HEK293 (cell line): ENCODE measurements around the gene CACNA1D.

ENCODE experiments used
- CTCF ChIA-PET: fragments of 350-600 bp; formaldehyde crosslinking; extraction: SDS; loops from one replicate; lab custom pipeline; 2021; ENCODE audit warnings: antibody characterized with exemption; lab: Yijun Ruan, JAX
- POLR2A ChIA-PET: fragments of 300-600 bp; formaldehyde crosslinking; extraction: SDS; loops from one replicate; lab custom pipeline; 2020; ENCODE audit warnings: antibody characterized with exemption, inconsistent platforms; lab: Yijun Ruan, JAX
- H3K27ac ChIP-seq: fragments of 200-500 bp; sonication (Bioruptor generic); 2 replicates; pipeline ENCODE4 v1.5.1; 2014; ENCODE audit warnings: low read depth, low read length, control low read depth, inconsistent platforms; ENCODE audit errors: extremely low read depth
- H3K36me3 ChIP-seq, 2 experiments: fragments of 200-500 bp in 1 of 2; sonication (Bioruptor generic) in 1 of 2; 1 replicate in 1 of 2; 2 replicates in 1 of 2; pipeline ENCODE4 v1.5.1; 2014 to 2017; ENCODE audit warnings: inconsistent platforms in 2 of 2, low read length in 2 of 2; ENCODE audit not compliant: control insufficient read depth in 2 of 2, insufficient read depth in 1 of 2
- H3K4me1 ChIP-seq: fragments of 200-500 bp; sonication (Bioruptor generic); 2 replicates; pipeline ENCODE4 v1.5.1; 2014; ENCODE audit warnings: mild to moderate bottlenecking, low read length, inconsistent platforms; ENCODE audit not compliant: control insufficient read depth, insufficient read depth
- H3K4me3 ChIP-seq: 2 replicates; pipeline ENCODE4 v1.5.1; 2011; ENCODE audit warnings: low read depth, mild to moderate bottlenecking, control low read depth, low read length, moderate library complexity
- H3K9me3 ChIP-seq: fragments of 200-500 bp; sonication (Bioruptor generic); 2 replicates; pipeline ENCODE4 v1.5.1; 2014; ENCODE audit warnings: low read depth, low read length, inconsistent platforms; ENCODE audit not compliant: control insufficient read depth, insufficient read depth
- INSM2 ChIP-seq: fragments of 450-650 bp; formaldehyde crosslinking; IDR thresholded peaks from 2 replicates; pipeline ENCODE4 v1.5.1; 2016; ENCODE audit warnings: missing biosample characterization, missing genetic modification characterization
- PRDM2 ChIP-seq: fragments of 450-650 bp; formaldehyde crosslinking; IDR thresholded peaks from 2 replicates; pipeline ENCODE4 v1.5.1; 2016; ENCODE audit warnings: missing biosample characterization, missing genetic modification characterization, borderline replicate concordance
- SCRT1 ChIP-seq: fragments of 450-650 bp; formaldehyde crosslinking; IDR thresholded peaks from 2 replicates; pipeline ENCODE4 v1.5.1; 2016; ENCODE audit warnings: missing biosample characterization, missing genetic modification characterization, borderline replicate concordance
- TCF7L2 ChIP-seq: IDR thresholded peaks from 2 replicates; pipeline ENCODE4 v1.6.1; 2011; ENCODE audit warnings: low read depth, mild to moderate bottlenecking, inconsistent platforms, low read length, moderate library complexity, borderline replicate concordance
- TRIM28 ChIP-seq: IDR thresholded peaks from 2 replicates; pipeline ENCODE4 v1.6.1; 2011; ENCODE audit warnings: low read length, control low read depth, borderline replicate concordance
- ZBTB26 ChIP-seq: fragments of 450-650 bp; formaldehyde crosslinking; optimal IDR thresholded peaks from 2 replicates; pipeline ENCODE3; 2016; ENCODE audit warnings: missing biosample characterization, mild to moderate bottlenecking, missing genetic modification characterization
- ZBTB7A ChIP-seq: fragments of 450-650 bp; formaldehyde crosslinking; IDR thresholded peaks from 2 replicates; pipeline ENCODE4 v1.5.1; 2016; ENCODE audit warnings: low read depth, missing biosample characterization, missing genetic modification characterization
- ZNF10 ChIP-seq: fragments of 450-650 bp; formaldehyde crosslinking; IDR thresholded peaks from 2 replicates; pipeline ENCODE4 v1.5.1; 2017; ENCODE audit warnings: missing biosample characterization, missing genetic modification characterization
- ZNF155 ChIP-seq: fragments of 450-650 bp; formaldehyde crosslinking; IDR thresholded peaks from 2 replicates; pipeline ENCODE4 v1.5.1; 2016; ENCODE audit warnings: missing biosample characterization, missing genetic modification characterization
- ZNF157 ChIP-seq: fragments of 450-650 bp; formaldehyde crosslinking; IDR thresholded peaks from 2 replicates; pipeline ENCODE4 v1.5.1; 2016; ENCODE audit warnings: missing biosample characterization, missing genetic modification characterization
- ZNF223 ChIP-seq: fragments of 450-650 bp; formaldehyde crosslinking; IDR thresholded peaks from 2 replicates; pipeline ENCODE4 v1.5.1; 2016; ENCODE audit warnings: missing biosample characterization, missing genetic modification characterization
- ZNF23 ChIP-seq: fragments of 450-650 bp; formaldehyde crosslinking; IDR thresholded peaks from 2 replicates; pipeline ENCODE4 v1.5.1; 2016; ENCODE audit warnings: missing biosample characterization, missing genetic modification characterization, borderline replicate concordance
- ZNF26 ChIP-seq: fragments of 450-650 bp; formaldehyde crosslinking; IDR thresholded peaks from 2 replicates; pipeline ENCODE4 v1.5.1; 2016; ENCODE audit warnings: missing biosample characterization, missing genetic modification characterization
- ZNF324 ChIP-seq: fragments of 450-650 bp; formaldehyde crosslinking; IDR thresholded peaks from 2 replicates; pipeline ENCODE4 v1.5.1; 2016; ENCODE audit warnings: missing biosample characterization, missing genetic modification characterization
- ZNF426 ChIP-seq: fragments of 450-650 bp; formaldehyde crosslinking; IDR thresholded peaks from 2 replicates; pipeline ENCODE4 v1.5.1; 2017; ENCODE audit warnings: missing biosample characterization, missing genetic modification characterization, mild to moderate bottlenecking, inconsistent platforms, moderate library complexity
- ZNF585B ChIP-seq: fragments of 450-650 bp; formaldehyde crosslinking; IDR thresholded peaks from 2 replicates; pipeline ENCODE4 v1.5.1; 2016; ENCODE audit warnings: missing biosample characterization, missing genetic modification characterization
- ZNF600 ChIP-seq: fragments of 450-650 bp; formaldehyde crosslinking; IDR thresholded peaks from 2 replicates; pipeline ENCODE4 v1.5.1; 2016; ENCODE audit warnings: missing biosample characterization, missing genetic modification characterization
- ZNF621 ChIP-seq: fragments of 450-650 bp; formaldehyde crosslinking; IDR thresholded peaks from 2 replicates; pipeline ENCODE4 v1.5.1; 2017; ENCODE audit warnings: missing biosample characterization, missing genetic modification characterization
- TF ChIP-seq, protein P1 (sequence below): fragments of 450-650 bp; formaldehyde crosslinking; IDR thresholded peaks from 2 replicates; pipeline ENCODE4 v1.5.1; 2016; ENCODE audit warnings: missing biosample characterization, missing genetic modification characterization

The CACNA1D gene

DNA sequence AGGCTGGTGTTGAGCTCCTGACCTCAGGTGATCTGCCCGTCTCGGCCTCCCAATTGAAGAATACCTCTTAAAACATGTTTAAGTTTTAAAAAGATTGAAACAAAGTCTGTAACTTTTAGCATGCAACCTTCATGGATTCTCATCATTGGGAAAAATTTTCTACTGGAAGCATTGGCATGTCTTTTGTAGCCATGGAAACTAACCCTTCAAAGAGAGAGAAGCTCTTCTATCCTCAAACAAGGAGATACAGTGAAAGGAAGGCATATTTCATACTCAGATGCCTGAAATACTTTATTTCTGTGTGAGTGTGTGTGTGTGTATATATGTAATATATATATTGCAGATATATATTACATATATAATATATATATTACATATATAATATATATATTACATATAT lies 196.9 kb downstream of the CACNA1D start:
- CTCF ChIA-PET: no interaction called here
- TF ChIP-seq ZNF157 (tag by site-specific recombination) (no peak), ZNF621 (no peak), ZNF223 (tag by site-specific recombination) (no peak), TCF7L2 (no peak), ZBTB7A (no peak), ZNF26 (tag by site-specific recombination) (no peak), ZNF155 (tag by site-specific recombination) (no peak), ZNF10 (tag by site-specific recombination) (no peak), ZNF600 (tag by site-specific recombination) (no peak), ZNF324 (tag by site-specific recombination) (no peak), PRDM2 (tag by site-specific recombination) (no peak), ZNF426 (no peak), TRIM28 (no peak), ZNF585B (tag by site-specific recombination) (no peak), ZBTB26 (tag by site-specific recombination) (no peak), SCRT1 (tag by site-specific recombination) (no peak), ZNF23 (tag by site-specific recombination) (no peak), INSM2 (no peak)
- TF ChIP-seq, protein P1, sequence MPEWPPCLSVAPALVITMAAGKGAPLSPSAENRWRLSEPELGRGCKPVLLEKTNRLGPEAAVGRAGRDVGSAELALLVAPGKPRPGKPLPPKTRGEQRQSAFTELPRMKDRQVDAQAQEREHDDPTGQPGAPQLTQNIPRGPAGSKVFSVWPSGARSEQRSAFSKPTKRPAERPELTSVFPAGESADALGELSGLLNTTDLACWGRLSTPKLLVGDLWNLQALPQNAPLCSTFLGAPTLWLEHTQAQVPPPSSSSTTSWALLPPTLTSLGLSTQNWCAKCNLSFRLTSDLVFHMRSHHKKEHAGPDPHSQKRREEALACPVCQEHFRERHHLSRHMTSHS: no peak
- no peak overlapping the region for H3K27ac ChIP-seq

More for the DNA sequence above, 196.9 kb downstream of the CACNA1D start:
- Histone ChIP-seq H3K4me3 (no peak overlapping the region), H3K4me1 (no peaks in the 10 kb centered on the region), H3K9me3 (no peaks in the 10 kb centered on the region), H3K36me3 (no peaks in the 10 kb centered on the region)
- POLR2A ChIA-PET: no interaction called here
